Pancreas (tissue), 10 donors: Measurements from ENCODE around the gene TSPAN13. TPM values are rescaled to one million over a fixed set of nuclear protein-coding genes. Genes with fewer than 3 reads are reported as not detected.
A peak's percentile ranks its signal among the peaks of the same experiment; 100 is the strongest.

Experiments used
- ATAC-seq, 4 donors: fragments of 200-7000 bp; cut with Tn5 transposase; one replicate each; pipeline versions ENCODE4 v1.8.0 to v1.9.1; 2020; ENCODE audit warnings: mild to moderate bottlenecking in 4 of 4, moderate library complexity in 4 of 4
- DNase-seq, 6 donors: peaks; one replicate each; pipeline ENCODE4 v3.0.0-alpha.2; 2020
- FAIRE-seq: peaks from 2 replicates; lab custom pipeline; 2012; peaks lifted over from hg19 to GRCh38; lab: Jason Lieb, UNC
- H3K27ac ChIP-seq, 4 donors: fragments of 200-600 bp; sonication (generic); 1 replicate in 3 of 4; 2 replicates in 1 of 4; pipeline versions ENCODE4 v1.5.0 to v1.8.0; 2020
- H3K27me3 ChIP-seq, 4 donors: fragments of 200-600 bp; one replicate each; pipeline ENCODE4 v1.8.0; 2021
- H3K36me3 ChIP-seq, 3 donors: fragments of 200-600 bp; sonication (generic) in 1 of 3; one replicate each; pipeline versions ENCODE4 v1.5.0 to v1.8.0; 2020 to 2021
- H3K4me1 ChIP-seq, 3 donors: fragments of 200-600 bp; one replicate each; pipeline ENCODE4 v1.8.0; 2021
- H3K4me3 ChIP-seq, 4 donors: fragments of 200-600 bp; sonication (generic) in 2 of 4; one replicate each; pipeline versions ENCODE4 v1.5.0 to v1.8.0; 2020 to 2021
- H3K9me3 ChIP-seq, 4 donors: fragments of 200-600 bp; one replicate each; pipeline ENCODE4 v1.8.0; 2021
- WGBS, 2 donors: extraction: QIAGEN DNeasy Blood & Tissue Kit; methylation state at CpG; one replicate each; pipeline ENCODE4 v1.1.7; 2013; 5-methylcytosine and 5-hydroxymethylcytosine counted together
- intact Hi-C, 3 donors: fragments of 100-400 bp; cut with DNase I; formaldehyde crosslinking; loops; one replicate each; pipeline versions ENCODE4 v1.11.1 to v1.14.2; 2022
- polyA plus RNA-seq, 2 donors: library from polyadenylated mRNA; stranded (reverse); fragments of 200-250 nt; gene quantifications; one replicate each; pipeline ENCODE4 v1.2.3, GENCODE V29; 2013
- total RNA-seq, 6 donors: library from RNA; stranded (reverse); fragmentation: NEBNext Ultra II Directional in 4 of 6; extraction: Animal tissue kit (Norgen Biotek cat#: 25700) in 4 of 6; gene quantifications; one replicate each; pipeline versions ENCODE4 v1.2.1 to v1.2.4, GENCODE V29; 2021 to 2023
- TF ChIP-seq, protein P1 (sequence below), 4 donors: fragments of 200-600 bp; sonication (generic) in 3 of 4; IDR thresholded peaks; one replicate each; pipeline versions ENCODE4 v1.5.0 to v1.8.0; 2021; ENCODE audit warnings: antibody characterized with exemption in 4 of 4
- donor health status: healthy with polysubstance abuse.
- donor health status: DM: no; HTN: no; CAD: no; lungs with moderate emphysema.
- donor health status: DM: no; HTN: no; CAD: no.
- donor health status: control.
- donor health status: control.
- donor health status: Bipolar disorder and iron deficiency.
- donor health status: DM: yes; HTN: yes; CAD: no.
- donor health status: DM: no; HTN: no; CAD: no.
- donor health status: DM: no; HTN: no; CAD: no.
- donor health status: DM: yes; HTN: yes; CAD: no.

Gene TSPAN13
- total and polyA plus RNA-seq, 8 donors = 30.7 to 64.9 (median 53.0) TPM

DNA sequence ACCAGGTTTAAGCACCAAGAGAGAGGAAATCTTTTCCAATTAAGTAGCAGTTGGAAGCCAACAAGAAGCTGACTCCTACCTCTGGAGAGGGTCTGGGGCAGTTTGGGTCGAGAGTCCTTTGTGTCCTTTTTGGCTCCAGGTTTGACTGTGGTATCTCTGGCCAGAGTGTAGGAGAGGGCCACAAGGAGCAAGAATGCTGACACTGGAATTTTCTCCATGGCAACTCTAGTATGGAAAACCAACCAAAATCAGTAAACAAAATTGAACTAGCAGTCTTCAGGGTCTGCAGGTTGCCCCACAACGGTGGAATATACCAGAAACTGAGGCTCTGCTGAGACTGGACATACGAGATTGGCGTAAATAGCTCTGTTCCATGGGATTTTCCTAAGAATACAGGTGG lies 48.0 kb downstream of the TSPAN13 start:
- intact Hi-C loops = loop anchor here in 1 of 3 donors (10.0 kb wide), 1 partner anchor 113 kb away; no protein-coding TSS in a partner anchor
- no peak for ATAC-seq
- FAIRE-seq = no peak
- H3K27ac ChIP-seq = no peak overlapping the region
- 81 to 89% methylated on average over 4 of the region's 4 CpGs for WGBS, 2 donors
- H3K9me3 ChIP-seq = no peaks in the 10 kb centered on the region
- DNase-seq = no peak
- H3K36me3 ChIP-seq = no peaks in the 10 kb centered on the region
- H3K27me3 ChIP-seq = no peaks in the 10 kb centered on the region
- TF ChIP-seq, protein P1, sequence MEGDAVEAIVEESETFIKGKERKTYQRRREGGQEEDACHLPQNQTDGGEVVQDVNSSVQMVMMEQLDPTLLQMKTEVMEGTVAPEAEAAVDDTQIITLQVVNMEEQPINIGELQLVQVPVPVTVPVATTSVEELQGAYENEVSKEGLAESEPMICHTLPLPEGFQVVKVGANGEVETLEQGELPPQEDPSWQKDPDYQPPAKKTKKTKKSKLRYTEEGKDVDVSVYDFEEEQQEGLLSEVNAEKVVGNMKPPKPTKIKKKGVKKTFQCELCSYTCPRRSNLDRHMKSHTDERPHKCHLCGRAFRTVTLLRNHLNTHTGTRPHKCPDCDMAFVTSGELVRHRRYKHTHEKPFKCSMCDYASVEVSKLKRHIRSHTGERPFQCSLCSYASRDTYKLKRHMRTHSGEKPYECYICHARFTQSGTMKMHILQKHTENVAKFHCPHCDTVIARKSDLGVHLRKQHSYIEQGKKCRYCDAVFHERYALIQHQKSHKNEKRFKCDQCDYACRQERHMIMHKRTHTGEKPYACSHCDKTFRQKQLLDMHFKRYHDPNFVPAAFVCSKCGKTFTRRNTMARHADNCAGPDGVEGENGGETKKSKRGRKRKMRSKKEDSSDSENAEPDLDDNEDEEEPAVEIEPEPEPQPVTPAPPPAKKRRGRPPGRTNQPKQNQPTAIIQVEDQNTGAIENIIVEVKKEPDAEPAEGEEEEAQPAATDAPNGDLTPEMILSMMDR (IDR thresholded peaks at IDR 0.05) = no peak
- H3K4me1 ChIP-seq = peaks cover 0 to 11% (median 0%) of the 10 kb centered on the region in 3 donors
- no peak overlapping the region for H3K4me3 ChIP-seq

DNA sequence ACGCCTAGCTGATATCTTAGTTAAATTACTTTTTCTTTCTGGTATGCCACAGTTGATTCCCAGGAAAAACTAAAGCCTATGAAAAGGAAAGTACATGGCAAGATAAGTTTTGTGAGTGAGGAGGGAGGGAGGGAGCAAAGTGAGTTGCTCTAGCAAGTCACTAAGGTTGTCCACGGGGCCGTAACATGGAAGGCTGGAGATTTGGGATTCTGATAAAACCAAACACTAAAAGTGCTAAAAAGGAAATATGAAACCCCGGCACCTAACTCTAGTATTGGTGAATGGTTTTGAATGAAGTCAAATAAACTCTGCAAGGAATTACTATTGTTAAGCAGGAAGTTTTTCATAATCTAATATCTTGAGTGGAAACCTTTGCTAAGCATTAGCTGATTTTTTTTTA lies 49.6 kb downstream of the TSPAN13 start:
- FAIRE-seq (no peak), DNase-seq (no peak), ATAC-seq (no peak)
- Histone ChIP-seq H3K9me3 (no peaks in the 10 kb centered on the region), H3K27me3 (no peaks in the 10 kb centered on the region), H3K27ac (no peak overlapping the region), H3K36me3 (no peaks in the 10 kb centered on the region), H3K4me3 (no peak overlapping the region), H3K4me1 (peaks cover 0 to 11% (median 0%) of the 10 kb centered on the region in 3 donors)
- TF ChIP-seq, protein P1 (IDR thresholded peaks at IDR 0.05) = no peak
- WGBS, 2 donors = 86 to 94% methylated on average over 4 of the region's 4 CpGs
- intact Hi-C loops = loop anchor here in 1 of 3 donors (10.0 kb wide), 1 partner anchor 112 kb away; no protein-coding TSS in a partner anchor

DNA sequence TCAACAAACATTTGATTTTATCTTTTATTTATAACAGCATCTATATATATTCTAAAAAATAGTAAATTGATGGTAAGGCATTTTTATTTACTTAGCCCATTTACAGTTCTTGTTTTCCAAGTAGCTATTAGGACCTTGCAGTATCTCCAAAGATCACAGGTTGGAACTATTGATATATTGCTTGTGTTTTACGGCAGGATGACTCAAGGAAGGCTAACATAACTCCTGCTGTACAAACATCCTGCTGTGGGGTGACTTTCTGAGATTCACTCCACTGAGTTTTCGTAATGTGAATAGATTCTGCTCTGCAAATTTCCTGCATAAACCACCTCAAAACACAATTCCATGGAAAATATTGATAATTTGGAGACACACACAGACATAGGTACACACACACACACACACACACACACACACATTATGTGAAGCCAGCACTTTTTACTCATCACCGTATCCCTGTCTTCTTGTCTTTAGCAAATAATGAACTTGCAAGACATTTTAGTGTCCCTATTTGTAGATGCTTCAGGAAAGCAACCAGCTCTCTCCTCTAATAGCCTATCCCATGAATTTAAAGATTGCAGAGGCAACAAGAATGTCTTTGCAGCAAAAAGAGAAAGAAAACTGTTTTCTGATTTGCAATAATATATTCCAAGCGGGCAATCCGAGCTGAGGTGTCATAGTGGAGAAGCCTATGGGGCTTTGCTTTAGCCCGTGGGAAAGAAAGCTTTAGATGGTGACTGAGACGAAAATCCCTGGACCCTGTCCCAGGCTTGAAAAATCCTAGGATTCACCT lies 50.5 kb downstream of the TSPAN13 start:
- no peaks in the 10 kb centered on the region for H3K36me3 ChIP-seq
- H3K4me3 ChIP-seq = peak overlapping the region in 2 of 4 donors; percentile 1 to 5
- intact Hi-C loops = loop anchor here in 1 of 3 donors (10.0 kb wide), 1 partner anchor 111 kb away; no protein-coding TSS in a partner anchor
- peak overlapping the region in 2 of 4 donors; percentile 19 to 37 for H3K27ac ChIP-seq
- peak; percentile 20 for FAIRE-seq
- TF ChIP-seq, protein P1 (IDR thresholded peaks at IDR 0.05) = no peak
- peaks cover 0 to 11% (median 0%) of the 10 kb centered on the region in 3 donors for H3K4me1 ChIP-seq
- ATAC-seq = peak in 2 of 4 donors; percentile 44 to 54
- no peak for DNase-seq
- WGBS, 2 donors = 74 to 81% methylated on average over 7 of the region's 7 CpGs
- no peaks in the 10 kb centered on the region for H3K27me3 ChIP-seq
- no peaks in the 10 kb centered on the region for H3K9me3 ChIP-seq

DNA sequence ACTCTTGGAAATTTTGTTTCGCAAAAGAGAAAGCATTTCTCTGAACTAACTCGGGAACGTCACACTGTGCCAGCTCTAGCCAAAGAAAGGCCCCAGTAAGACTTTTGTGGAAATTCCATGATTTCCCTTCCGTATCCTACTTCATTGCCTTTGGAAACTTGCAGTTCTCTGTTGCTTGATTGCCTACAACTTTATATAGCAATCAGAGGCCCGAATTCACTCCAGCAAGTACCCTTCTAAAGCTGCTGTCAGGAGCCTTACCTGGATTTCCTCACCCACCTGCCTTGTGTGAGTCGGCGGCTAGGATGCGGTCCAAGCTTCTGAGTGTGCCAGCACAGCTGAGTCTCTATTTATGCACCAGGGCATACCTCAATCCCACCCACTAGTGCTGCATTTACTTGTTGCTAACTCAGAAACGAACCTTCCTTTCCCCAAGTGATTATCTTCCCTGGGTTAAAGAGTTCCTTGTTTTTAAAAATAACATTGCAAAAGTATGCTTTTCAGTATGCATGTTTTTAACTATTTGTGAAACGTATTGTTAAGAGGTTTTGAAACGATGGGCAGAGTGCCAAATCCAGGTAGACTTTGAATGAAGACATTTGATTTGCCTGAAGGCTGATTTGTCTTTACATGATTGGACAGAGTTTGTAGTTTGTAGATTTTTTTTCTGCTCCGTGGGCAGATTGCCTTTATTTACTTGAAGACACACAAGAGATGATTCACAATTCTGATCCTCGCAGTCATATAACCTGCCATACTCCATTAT lies 51.3 kb downstream of the TSPAN13 start, which contains the start of gene AGR2:
Gene AGR2 (minus strand): TSS at position 326 of the 766 bp plus-strand sequence. CDS start 3,203 bp downstream, outside the sequence.
- peak; percentile 53 to 83 (median 67) for ATAC-seq
- WGBS, 2 donors = 58% methylated on average over 13 of the region's 13 CpGs
- no peaks in the 10 kb centered on the region for H3K36me3 ChIP-seq
- intact Hi-C loops = loop anchor here in 1 of 3 donors (10.0 kb wide), 1 partner anchor 110 kb away; no protein-coding TSS in a partner anchor
- peak within 1 kb of the TSS in 2 of 4 donors; percentile 1 to 5 for H3K4me3 ChIP-seq
- peaks cover 0 to 11% (median 0%) of the 10 kb centered on the region in 3 donors for H3K4me1 ChIP-seq
- no peak for FAIRE-seq
- DNase-seq = peak in 3 of 6 donors; percentile 29 to 62 (median 48)
- H3K27me3 ChIP-seq = no peaks in the 10 kb centered on the region
- no peaks in the 10 kb centered on the region for H3K9me3 ChIP-seq
- TF ChIP-seq, protein P1 (IDR thresholded peaks at IDR 0.05) = no peak
- peak within 1 kb of the TSS in 2 of 4 donors; percentile 19 to 37 for H3K27ac ChIP-seq
